Neural progenitor cell (in vitro differentiated cells): ENCODE measurements around the gene SUGCT.

ENCODE experiments used
- CTCF ChIP-seq: fragments of 200-600 bp; sonication (generic); IDR thresholded peaks from 2 replicates; pipeline ENCODE4 v1.5.1; 2017; ENCODE audit warnings: antibody characterized with exemption, mild to moderate bottlenecking
- EZH2 ChIP-seq: fragments of 200-600 bp; sonication (generic); IDR thresholded peaks from 2 replicates; pipeline ENCODE4 v1.6.1; 2017; ENCODE audit warnings: antibody characterized with exemption, mild to moderate bottlenecking, moderate library complexity

GRCh38 chr7:40167291-40167690 lies 32.5 kb downstream of the SUGCT start:
- TF ChIP-seq CTCF (no peak), EZH2 (no peak)
